ENCODE data around the gene MICAL1. TPM values are rescaled to one million over a fixed set of nuclear protein-coding genes. Genes with fewer than 3 reads are reported as not detected.
A peak's percentile ranks its signal among the peaks of the same experiment; 100 is the strongest.

Gene MICAL1
- total RNA-seq, 1 experiment from 2014 or later, result 23.2 TPM

DNA sequence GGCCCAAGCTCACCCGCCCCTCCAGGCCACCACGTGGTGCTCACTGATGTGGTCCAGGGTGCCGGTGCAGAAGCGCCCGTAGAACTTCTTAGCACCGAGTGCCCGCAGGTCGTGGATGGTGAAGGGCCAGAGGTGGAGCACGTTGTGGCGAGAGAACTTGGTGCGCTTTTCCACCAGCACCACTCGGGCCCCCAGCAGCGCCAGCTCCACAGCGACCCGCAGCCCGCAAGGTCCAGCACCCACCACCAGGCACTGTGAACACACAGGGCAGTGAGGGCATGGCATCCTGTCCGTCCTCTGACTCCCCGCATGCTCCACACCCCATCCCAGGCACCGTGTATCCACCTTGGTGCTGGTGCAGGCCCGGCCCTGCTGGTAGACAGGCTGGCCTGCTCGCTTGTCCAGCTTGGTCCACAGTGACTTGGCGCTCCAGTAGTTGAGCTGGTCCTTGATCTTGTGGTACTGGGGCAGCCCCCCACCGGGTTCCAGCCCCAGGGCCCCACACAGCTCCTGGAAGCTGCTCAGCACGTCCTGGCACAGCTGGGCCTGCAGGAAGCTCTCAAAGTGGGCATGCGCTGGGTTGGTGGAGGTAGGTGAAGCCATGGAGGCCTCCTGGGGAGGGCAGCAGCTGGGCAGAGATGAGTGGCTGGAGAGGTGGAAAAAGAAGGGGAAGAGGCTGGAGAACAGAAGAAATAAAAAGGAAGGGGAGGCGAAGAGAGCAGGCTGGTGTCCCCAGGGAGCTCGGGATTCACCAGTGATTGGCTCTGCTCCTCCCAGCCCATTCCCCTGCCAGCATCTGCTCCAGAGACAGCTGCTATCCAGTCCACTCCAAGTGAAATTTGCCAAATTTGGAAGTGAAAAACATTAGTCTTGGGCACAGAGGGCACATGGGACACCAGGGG lies 1.7 kb downstream of the MICAL1 start:
- H3K9me3 Mint-ChIP-seq (ENCODE audit: unreplicated experiment), result no peaks in the 10 kb centered on the region
- intact Hi-C loops (cut with micrococcal nuclease), result no loop called here
- ChIA-PET POLR2A (interaction anchor here (4.8 kb wide), 1 partner anchor 12 kb away, joined by 20 read pairs; the partner anchor contains the start of genes PPIL6 and SMPD2), CTCF (interaction anchor here (1.5 kb wide), 1 partner anchor 12 kb away, joined by 5 read pairs; no protein-coding TSS in a partner anchor)
- H3K36me3 Mint-ChIP-seq (ENCODE audit: insufficient read depth, unreplicated experiment), result peaks cover 7% of the 10 kb centered on the region
- H3K27me3 Mint-ChIP-seq (ENCODE audit: insufficient read depth, unreplicated experiment), result no peaks in the 10 kb centered on the region
- H3K4me3 Mint-ChIP-seq (ENCODE audit: unreplicated experiment), result peak overlapping the region; percentile 93
- H3K4me1 Mint-ChIP-seq (ENCODE audit: insufficient read depth, unreplicated experiment), result peaks cover 12% of the 10 kb centered on the region
- DNase-seq (ENCODE audit: unreplicated experiment), result no peak
- TF ChIP-seq, protein P1, sequence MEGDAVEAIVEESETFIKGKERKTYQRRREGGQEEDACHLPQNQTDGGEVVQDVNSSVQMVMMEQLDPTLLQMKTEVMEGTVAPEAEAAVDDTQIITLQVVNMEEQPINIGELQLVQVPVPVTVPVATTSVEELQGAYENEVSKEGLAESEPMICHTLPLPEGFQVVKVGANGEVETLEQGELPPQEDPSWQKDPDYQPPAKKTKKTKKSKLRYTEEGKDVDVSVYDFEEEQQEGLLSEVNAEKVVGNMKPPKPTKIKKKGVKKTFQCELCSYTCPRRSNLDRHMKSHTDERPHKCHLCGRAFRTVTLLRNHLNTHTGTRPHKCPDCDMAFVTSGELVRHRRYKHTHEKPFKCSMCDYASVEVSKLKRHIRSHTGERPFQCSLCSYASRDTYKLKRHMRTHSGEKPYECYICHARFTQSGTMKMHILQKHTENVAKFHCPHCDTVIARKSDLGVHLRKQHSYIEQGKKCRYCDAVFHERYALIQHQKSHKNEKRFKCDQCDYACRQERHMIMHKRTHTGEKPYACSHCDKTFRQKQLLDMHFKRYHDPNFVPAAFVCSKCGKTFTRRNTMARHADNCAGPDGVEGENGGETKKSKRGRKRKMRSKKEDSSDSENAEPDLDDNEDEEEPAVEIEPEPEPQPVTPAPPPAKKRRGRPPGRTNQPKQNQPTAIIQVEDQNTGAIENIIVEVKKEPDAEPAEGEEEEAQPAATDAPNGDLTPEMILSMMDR (IDR thresholded peaks at IDR 0.05; ENCODE audit: unreplicated experiment), result no peak
- H3K27ac Mint-ChIP-seq (ENCODE audit: low read depth, unreplicated experiment), result no peak overlapping the region
- BruUV-seq (replicated peaks), result no TSS peak

DNA sequence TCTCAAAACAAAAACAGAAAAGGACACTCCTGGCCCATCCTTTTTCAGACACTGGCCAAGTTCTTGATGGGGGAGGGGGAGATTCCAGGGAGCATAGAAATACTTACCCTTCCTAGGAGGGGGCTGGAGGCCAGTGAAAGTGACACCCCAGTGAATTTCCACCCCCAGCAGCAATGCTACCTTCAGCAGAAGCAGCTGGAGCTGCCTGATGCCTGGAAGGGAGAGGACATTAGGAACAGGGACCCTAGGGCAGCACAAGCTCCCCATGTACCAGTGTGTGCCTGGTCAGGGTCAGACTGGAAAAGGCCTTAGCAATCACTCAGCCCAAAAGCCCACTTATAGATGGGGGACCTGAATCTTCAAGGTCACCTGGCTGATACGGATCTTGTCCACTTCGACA lies 2.4 kb downstream of the MICAL1 start:
- no TSS peak for BruUV-seq (replicated peaks)
- H3K4me1 Mint-ChIP-seq (ENCODE audit: insufficient read depth, unreplicated experiment), result peaks cover 12% of the 10 kb centered on the region
- POLR2A ChIA-PET, result interaction anchor here (4.8 kb wide), 1 partner anchor 11 kb away, joined by 20 read pairs; the partner anchor contains the start of genes PPIL6 and SMPD2
- no peaks in the 10 kb centered on the region for H3K27me3 Mint-ChIP-seq (ENCODE audit: insufficient read depth, unreplicated experiment)
- TF ChIP-seq, protein P1 (IDR thresholded peaks at IDR 0.05; ENCODE audit: unreplicated experiment), result no peak
- H3K36me3 Mint-ChIP-seq (ENCODE audit: insufficient read depth, unreplicated experiment), result peaks cover 9% of the 10 kb centered on the region
- no peaks in the 10 kb centered on the region for H3K9me3 Mint-ChIP-seq (ENCODE audit: unreplicated experiment)
- CTCF ChIA-PET, result interaction anchor here (1.5 kb wide), 1 partner anchor 12 kb away, joined by 5 read pairs; no protein-coding TSS in a partner anchor
- no peak for DNase-seq (ENCODE audit: unreplicated experiment)
- H3K27ac Mint-ChIP-seq (ENCODE audit: low read depth, unreplicated experiment), result no peak overlapping the region
- H3K4me3 Mint-ChIP-seq (ENCODE audit: unreplicated experiment), result no peak overlapping the region
- intact Hi-C loops (cut with micrococcal nuclease), result no loop called here

DNA sequence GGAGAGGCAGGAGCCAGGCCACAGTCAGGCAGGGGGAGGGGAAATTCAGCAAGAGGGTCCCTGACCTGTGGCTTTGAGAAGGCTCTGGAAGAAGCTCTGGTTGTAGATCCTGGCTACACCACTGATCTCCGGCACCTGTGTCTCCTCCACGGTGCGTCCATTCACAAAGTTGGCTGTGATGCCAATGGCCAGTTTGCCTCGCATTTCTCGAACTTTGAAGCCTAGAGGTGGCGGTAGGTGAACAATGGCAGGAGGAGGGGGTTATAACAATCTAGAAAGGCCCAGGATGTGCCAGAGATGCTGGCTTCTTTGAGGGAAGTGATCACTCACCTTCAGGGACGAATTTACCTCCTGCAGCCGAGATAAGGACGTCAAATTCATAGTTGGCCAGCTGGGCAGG lies 3.4 kb downstream of the MICAL1 start:
- CTCF ChIA-PET, result no interaction called here
- Mint-ChIP-seq H3K4me1 (ENCODE audit: insufficient read depth, unreplicated experiment) (peaks cover 7% of the 10 kb centered on the region), H3K27me3 (ENCODE audit: insufficient read depth, unreplicated experiment) (no peaks in the 10 kb centered on the region), H3K9me3 (ENCODE audit: unreplicated experiment) (no peaks in the 10 kb centered on the region), H3K36me3 (ENCODE audit: insufficient read depth, unreplicated experiment) (peaks cover 14% of the 10 kb centered on the region), H3K27ac (ENCODE audit: low read depth, unreplicated experiment) (no peak overlapping the region), H3K4me3 (ENCODE audit: unreplicated experiment) (no peak overlapping the region)
- BruUV-seq (replicated peaks), result no TSS peak
- TF ChIP-seq, protein P1 (IDR thresholded peaks at IDR 0.05; ENCODE audit: unreplicated experiment), result no peak
- intact Hi-C loops (cut with micrococcal nuclease), result no loop called here
- POLR2A ChIA-PET, result interaction anchor here (0.9 kb wide), 1 partner anchor 9 kb away, joined by 3 read pairs; no protein-coding TSS in a partner anchor
- DNase-seq (ENCODE audit: unreplicated experiment), result no peak

DNA sequence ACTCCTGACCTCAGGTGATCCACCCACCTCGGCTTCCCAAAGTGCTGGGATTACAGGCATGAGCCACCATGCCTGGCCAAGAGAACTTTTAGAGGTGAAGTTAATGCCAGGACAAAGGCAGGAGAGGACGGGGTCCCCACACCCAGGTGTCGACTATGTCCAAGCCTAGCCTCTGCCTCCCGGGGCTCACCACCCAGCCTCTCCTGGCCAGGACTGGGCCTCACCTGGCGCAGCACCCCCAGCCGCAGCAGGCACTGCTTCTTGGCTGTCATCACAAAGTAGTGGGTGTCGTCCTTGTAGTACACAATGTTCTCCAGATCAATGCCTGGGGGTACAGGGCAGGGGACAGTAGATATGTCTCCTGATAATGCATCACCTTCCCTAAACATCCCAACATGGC lies 4.2 kb downstream of the MICAL1 start:
- Mint-ChIP-seq H3K27me3 (ENCODE audit: insufficient read depth, unreplicated experiment) (no peaks in the 10 kb centered on the region), H3K36me3 (ENCODE audit: insufficient read depth, unreplicated experiment) (peaks cover 19% of the 10 kb centered on the region), H3K4me3 (ENCODE audit: unreplicated experiment) (no peak overlapping the region), H3K27ac (ENCODE audit: low read depth, unreplicated experiment) (no peak overlapping the region), H3K4me1 (ENCODE audit: insufficient read depth, unreplicated experiment) (no peaks in the 10 kb centered on the region), H3K9me3 (ENCODE audit: unreplicated experiment) (no peaks in the 10 kb centered on the region)
- DNase-seq (ENCODE audit: unreplicated experiment), result no peak
- POLR2A ChIA-PET, result interaction anchor here (0.9 to 1.3 kb wide), 2 partner anchors 8 to 11 kb away, joined by 3 to 7 read pairs; partner anchors contain the start of genes PPIL6 and SMPD2
- no TSS peak for BruUV-seq (replicated peaks)
- TF ChIP-seq, protein P1 (IDR thresholded peaks at IDR 0.05; ENCODE audit: unreplicated experiment), result no peak
- CTCF ChIA-PET, result interaction anchor here (0.6 kb wide), 1 partner anchor 12 kb away, joined by 3 read pairs; no protein-coding TSS in a partner anchor
- intact Hi-C loops (cut with micrococcal nuclease), result no loop called here

All from MCF 10A (cell line).